Erythroblast (primary cell): ENCODE measurements around the gene NEDD4.

Experiments
- DNase-seq, 2 experiments: peaks; one replicate each; lab custom pipeline; 2025; lab: John Stamatoyannopoulos, UW
- GATA1 ChIP-seq: IDR thresholded peaks from 2 replicates; pipeline ENCODE4 v1.6.1; 2011; ENCODE audit warnings: low read depth, mild to moderate bottlenecking, control low read depth, low read length, moderate library complexity
- POLR2A ChIP-seq: IDR thresholded peaks from 2 replicates; pipeline ENCODE4 v1.6.1; 2011; ENCODE audit warnings: mild to moderate bottlenecking, low read length

Gene NEDD4

GRCh38 chr15:55991802-55992768, 1.3 kb downstream of the NEDD4 start:
- TF ChIP-seq GATA1 (no peak), POLR2A (no peak)
- peak; percentile 20 to 37 for DNase-seq

GRCh38 chr15:55990998-55991397, 2.4 kb downstream of the NEDD4 start:
- no peak for DNase-seq
- no peak for TF ChIP-seq POLR2A
- no peak for TF ChIP-seq GATA1

DNA sequence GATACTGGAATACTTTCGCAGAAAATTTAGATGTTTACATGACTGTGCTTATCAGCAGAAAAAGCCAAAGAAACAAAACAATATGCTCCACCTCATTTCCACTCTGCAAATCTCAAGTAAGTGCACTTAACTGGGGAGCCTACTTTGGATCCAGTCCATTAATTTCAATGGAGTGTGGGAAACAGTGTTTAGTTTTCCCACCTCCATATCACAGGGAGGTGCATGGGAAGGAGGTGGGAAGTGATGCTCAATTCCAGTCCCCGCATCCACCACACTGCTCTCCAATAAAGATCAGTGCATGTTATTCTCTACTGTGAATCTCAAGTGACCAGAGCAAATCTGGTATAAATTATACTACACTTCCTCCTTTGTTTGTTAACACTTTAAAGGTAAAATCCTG, 2.9 kb downstream of the NEDD4 start:
- TF ChIP-seq POLR2A: no peak
- no peak for TF ChIP-seq GATA1
- DNase-seq: no peak

GRCh38 chr15:55989383-55989782, 4.0 kb downstream of the NEDD4 start:
- no peak for DNase-seq
- TF ChIP-seq GATA1 (no peak), POLR2A (no peak)

- DNase-seq: no peak
- no peak for TF ChIP-seq POLR2A
Measured at GRCh38 chr15:55981582-55982249, 11.7 kb downstream of the NEDD4 start.

DNA sequence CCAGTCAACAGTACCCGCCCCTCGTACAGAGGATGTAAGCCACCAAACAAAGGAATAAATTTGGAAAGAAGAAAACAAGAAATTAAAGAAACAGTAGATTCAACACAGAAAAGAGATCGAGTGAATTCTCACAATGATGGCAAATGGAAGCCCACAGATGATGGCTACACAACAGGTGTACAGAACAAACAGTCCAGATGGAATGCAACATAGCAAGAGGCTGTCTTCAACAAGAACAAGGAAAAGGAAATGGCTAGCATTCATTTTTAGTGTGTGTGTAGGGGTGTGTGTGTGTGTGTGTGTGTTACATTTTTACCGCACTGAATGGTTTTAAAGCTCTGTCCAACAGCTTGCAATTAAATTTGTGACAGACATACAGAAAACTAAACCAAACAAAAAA, 12.9 kb downstream of the NEDD4 start:
- no peak for DNase-seq
- TF ChIP-seq POLR2A: no peak
- no peak for TF ChIP-seq GATA1

DNA sequence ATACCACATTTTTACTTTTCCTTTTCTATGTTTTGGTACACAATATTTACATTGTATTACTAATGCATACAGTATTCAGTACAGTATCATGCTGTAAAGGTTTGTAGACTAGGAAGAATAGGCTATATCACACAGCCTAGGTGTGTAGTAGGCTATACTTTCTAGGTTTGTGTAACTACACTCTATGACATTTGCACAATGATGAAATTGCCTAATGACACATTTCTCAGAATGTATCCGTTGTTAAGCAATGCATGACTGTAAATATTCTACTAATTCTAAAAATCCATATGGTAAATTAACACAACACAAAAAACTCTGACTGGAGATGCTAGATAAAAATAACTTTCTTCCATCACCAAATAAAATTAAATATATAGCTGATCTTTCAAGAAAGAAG, 16.2 kb downstream of the NEDD4 start:
- no peak for DNase-seq
- no peak for TF ChIP-seq POLR2A
- no peak for TF ChIP-seq GATA1

- no peak for DNase-seq
- no peak for TF ChIP-seq POLR2A
- TF ChIP-seq GATA1: no peak
Measured at GRCh38 chr15:55970286-55970685, 23.1 kb downstream of the NEDD4 start.

DNA sequence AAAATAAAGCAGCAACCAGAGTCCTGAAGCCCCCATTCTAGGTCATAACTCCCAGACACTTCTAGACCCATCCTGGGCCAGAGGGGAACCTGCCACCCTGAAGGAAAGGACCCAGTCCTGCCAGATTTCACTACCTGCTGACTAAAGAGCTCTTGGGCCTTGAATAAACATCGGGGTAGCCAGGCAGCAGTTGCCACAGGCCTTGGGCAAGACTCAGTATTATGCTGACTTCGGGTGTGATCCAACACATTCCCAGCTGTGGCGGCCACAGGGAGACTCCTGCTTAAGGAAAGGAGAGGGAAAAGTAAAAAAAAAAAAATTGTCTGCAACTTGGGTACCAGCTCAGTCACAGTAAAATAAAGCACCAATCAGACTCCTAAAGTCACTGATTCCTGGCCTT, 23.8 kb downstream of the NEDD4 start:
- no peak for TF ChIP-seq POLR2A
- no peak for TF ChIP-seq GATA1
- no peak for DNase-seq

DNA sequence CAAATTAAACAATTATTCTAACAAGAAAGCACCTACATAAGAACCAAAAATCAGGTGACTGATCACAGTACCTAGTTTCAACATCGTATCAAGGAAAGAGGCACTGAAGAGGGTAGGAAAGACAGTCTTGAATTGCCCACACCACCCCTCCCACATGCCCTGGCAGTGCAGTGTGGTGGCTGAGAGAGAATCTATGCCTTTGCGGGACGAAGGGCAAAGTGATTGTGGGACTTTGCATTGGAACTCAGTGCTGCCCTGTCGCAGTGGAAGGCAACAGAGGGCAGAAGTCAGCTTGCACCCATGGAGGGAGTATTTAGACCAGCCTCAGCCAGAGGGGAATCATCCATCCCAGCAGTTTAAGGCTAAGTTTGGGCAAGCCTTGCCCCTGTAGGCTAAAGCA, 24.5 kb downstream of the NEDD4 start:
- DNase-seq: no peak
- no peak for TF ChIP-seq GATA1
- TF ChIP-seq POLR2A: no peak

GRCh38 chr15:55965091-55965490, 28.3 kb downstream of the NEDD4 start:
- no peak for TF ChIP-seq POLR2A
- no peak for TF ChIP-seq GATA1
- no peak for DNase-seq

GRCh38 chr15:55960946-55961345, 32.5 kb downstream of the NEDD4 start:
- no peak for DNase-seq
- TF ChIP-seq POLR2A (no peak), GATA1 (no peak)

DNA sequence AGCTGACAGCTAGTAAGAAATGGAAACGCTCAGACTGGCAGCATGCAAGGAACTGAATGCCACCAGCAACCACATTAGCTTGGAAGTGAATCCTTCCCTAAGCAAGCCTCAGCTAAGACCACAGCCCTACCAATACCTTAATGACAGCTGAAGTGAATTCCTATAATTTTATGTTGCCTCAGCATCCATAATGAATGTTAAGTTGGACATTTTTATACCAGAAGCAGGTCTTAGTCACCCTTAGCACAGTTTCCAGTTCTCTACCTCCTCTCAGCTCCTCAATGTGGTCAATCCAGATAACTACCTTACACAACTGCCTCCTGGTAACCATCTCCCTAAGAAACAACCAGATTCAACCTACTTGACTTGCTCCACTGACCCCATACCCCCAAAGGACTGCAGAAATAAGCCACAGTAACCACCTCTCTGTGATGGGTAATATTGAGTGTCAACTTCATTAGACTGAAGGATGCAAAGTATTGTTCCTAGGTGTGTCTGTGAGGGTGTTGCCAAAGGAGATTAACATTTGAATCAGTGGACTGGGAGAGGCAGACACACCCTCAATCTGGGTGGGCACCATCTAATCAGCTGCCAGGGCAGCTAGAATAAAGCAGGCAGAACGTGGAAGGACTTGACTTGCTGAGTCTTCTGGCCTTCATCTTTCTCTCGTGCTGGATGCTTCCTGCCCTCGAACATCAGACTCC, 33.5 kb downstream of the NEDD4 start:
- TF ChIP-seq GATA1: no peak
- peak; percentile 13 to 33 for DNase-seq

DNA sequence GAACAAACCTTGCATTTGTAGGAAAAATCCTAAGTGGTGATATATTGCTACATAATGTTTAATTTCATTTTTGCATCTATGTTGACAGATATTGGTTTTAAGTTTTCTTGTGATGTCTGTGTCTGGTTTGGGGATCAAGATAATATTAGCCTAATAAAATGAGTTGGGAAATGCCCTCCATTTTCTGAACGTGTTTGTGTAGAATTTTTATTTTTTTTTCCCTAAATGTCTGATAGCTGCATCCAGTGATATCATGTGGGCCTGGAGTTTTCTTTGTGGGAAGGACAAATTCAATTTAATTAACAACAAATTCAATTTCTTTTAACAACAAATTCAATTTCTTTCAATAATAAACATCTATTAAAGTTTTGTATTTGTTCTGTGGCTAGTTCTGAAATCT, 35.1 kb downstream of the NEDD4 start:
- no peak for DNase-seq
- no peak for TF ChIP-seq POLR2A
- no peak for TF ChIP-seq GATA1
